Peyer's patch (tissue), 4 donors: ENCODE data around the gene TNC.

ENCODE experiments used
- POLR2A ChIP-seq, 2 donors: fragments of 450-650 bp; IDR thresholded peaks; one replicate each; pipeline ENCODE4 v1.5.1; 2017; ENCODE audit warnings: antibody characterized with exemption in 2 of 2, mild to moderate bottlenecking in 2 of 2, moderate library complexity in 2 of 2
- TF ChIP-seq, protein P1 (sequence below), 6 experiments: fragments of 450-650 bp in 4 of 6; fragments of 200-600 bp in 2 of 6; sonication (generic) in 1 of 6; IDR thresholded peaks; one replicate each; pipeline ENCODE4 v1.5.1; 2017 to 2019; ENCODE audit warnings: antibody characterized with exemption in 6 of 6, mild to moderate bottlenecking in 3 of 6, moderate library complexity in 1 of 6

DNA sequence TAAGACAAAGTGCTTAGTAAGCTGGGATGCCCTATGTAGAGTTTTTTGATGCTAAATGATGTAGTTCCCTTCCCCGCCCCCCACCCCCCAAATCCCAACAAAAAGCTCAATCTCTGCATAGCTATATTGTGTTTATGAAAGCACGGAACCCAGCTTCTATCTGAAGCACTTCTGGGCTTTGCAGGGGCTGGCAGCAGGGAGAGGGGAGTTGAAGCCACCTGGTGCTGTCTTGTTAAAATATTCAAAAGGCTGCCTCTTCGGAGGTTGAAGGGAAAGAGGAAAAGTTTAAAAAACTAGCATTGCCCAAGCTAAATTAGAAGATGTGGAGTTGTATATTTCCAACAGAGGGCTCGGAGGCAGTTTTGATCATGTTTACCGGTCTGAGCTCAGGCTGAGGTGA, 5.0 kb upstream of the TNC start:
- TF ChIP-seq, protein P1, sequence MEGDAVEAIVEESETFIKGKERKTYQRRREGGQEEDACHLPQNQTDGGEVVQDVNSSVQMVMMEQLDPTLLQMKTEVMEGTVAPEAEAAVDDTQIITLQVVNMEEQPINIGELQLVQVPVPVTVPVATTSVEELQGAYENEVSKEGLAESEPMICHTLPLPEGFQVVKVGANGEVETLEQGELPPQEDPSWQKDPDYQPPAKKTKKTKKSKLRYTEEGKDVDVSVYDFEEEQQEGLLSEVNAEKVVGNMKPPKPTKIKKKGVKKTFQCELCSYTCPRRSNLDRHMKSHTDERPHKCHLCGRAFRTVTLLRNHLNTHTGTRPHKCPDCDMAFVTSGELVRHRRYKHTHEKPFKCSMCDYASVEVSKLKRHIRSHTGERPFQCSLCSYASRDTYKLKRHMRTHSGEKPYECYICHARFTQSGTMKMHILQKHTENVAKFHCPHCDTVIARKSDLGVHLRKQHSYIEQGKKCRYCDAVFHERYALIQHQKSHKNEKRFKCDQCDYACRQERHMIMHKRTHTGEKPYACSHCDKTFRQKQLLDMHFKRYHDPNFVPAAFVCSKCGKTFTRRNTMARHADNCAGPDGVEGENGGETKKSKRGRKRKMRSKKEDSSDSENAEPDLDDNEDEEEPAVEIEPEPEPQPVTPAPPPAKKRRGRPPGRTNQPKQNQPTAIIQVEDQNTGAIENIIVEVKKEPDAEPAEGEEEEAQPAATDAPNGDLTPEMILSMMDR (IDR thresholded peaks at IDR 0.05) = no peak
- no peak for TF ChIP-seq POLR2A (IDR thresholded peaks at IDR 0.05)
